Measurements from ENCODE around the gene RNF208.

The RNF208 gene

DNA sequence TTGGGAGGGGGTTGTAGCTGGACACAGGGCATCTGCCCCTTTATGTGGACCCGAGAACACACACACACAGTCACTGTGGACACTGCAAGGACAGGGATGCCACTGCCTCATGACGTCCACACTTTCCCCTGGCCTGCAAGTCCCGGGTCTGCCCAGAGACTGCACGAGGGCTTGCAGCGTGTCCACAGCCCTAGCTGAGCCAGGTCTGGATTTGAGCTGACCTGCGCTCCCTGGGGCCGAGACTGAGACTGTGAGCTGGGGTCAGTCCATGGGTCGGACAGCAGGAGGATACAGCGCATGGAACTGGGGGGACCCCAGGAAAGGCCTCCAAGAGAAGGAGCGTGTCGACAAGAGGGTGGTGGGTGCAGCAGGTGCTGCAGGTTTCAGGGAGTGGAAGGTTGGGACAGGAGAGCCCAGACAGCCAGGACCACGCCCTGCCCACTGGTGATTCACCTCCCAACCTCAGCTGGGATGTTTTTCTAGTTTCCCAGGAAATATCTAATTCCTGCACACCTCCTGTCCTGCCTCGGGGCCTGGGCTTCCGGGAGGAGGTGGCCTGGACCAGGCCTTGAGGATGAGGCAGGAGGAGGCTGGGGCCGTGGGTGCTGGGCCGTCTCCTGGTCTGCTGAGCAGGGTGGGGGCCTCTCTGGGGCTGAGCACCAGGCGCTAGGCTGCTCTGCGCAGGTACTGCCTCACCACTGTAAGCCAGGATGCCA is 4.5 kb upstream of the RNF208 start:
- DNase-seq = no peak

DNA sequence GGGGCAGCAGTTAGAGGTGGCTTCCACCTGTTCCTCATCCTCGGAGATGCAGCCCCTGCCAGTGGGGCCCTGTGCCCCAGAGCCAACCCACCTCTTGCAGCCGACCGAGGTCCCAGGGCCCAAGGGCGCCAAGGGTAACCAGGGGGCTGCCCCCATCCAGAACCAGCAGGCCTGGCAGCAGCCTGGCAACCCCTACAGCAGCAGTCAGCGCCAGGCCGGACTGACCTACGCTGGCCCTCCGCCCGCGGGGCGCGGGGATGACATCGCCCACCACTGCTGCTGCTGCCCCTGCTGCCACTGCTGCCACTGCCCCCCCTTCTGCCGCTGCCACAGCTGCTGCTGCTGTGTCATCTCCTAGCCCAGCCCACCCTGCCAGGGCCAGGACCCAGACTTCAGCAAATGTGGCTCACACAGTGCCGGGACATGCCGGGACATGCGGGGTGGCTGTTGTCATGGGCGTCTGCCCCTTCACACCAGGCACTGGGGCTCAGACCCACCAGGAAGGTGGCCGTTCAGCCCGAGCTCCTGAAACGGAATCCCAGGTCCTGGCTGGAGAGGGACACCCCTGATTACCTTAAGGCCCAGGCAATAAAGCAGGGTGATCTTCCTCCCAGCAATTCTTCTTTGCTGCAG is 3.8 kb upstream of the RNF208 start:
- DNase-seq = no peak

DNA sequence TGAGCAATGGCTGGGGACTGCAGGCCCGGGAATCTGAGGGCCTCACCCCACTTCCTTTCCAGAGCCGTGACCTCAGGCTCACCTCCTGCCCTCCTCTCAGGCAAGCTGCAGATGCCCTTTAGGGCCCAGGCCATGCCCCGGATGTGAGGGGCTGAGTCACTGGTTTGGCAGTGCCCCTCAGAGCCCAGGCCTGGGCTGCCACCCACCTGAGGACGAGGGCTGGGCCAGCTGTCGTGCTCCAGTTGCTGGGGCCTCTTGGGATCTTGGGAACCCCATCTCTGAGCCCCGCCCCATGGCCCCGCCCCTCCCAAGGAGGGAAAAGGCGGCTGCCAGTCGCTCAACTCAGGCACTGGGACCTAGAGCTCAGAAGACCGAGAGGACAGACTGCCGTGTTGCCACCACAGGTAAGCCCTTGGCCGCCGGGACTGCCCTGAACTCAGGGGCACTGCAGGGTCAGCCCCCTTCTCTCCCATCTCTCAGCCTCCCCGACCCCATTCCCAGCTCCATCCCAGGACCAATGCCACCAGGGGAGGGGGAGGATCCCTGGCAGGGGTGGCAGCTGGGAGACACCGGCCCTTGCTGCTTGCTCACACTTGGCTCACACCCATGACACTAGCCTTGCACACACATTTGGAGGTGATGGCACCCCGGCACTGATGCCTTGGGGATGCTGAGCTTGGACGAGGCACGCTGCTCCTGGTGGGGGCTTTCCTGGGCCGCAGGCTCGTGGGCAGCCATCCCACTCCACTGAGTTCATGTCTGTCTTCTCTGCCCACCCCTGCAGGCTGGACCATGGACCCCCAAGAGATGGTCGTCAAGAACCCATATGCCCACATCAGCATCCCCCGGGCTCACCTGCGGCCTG is 3.0 kb upstream of the RNF208 start, which contains the start of gene CYSRT1:
Gene CYSRT1 (plus strand): TSS at position 345 of the 865 bp plus-strand sequence. CDS start 448 bp downstream, at position 793.
- DNase-seq = no peak

DNA sequence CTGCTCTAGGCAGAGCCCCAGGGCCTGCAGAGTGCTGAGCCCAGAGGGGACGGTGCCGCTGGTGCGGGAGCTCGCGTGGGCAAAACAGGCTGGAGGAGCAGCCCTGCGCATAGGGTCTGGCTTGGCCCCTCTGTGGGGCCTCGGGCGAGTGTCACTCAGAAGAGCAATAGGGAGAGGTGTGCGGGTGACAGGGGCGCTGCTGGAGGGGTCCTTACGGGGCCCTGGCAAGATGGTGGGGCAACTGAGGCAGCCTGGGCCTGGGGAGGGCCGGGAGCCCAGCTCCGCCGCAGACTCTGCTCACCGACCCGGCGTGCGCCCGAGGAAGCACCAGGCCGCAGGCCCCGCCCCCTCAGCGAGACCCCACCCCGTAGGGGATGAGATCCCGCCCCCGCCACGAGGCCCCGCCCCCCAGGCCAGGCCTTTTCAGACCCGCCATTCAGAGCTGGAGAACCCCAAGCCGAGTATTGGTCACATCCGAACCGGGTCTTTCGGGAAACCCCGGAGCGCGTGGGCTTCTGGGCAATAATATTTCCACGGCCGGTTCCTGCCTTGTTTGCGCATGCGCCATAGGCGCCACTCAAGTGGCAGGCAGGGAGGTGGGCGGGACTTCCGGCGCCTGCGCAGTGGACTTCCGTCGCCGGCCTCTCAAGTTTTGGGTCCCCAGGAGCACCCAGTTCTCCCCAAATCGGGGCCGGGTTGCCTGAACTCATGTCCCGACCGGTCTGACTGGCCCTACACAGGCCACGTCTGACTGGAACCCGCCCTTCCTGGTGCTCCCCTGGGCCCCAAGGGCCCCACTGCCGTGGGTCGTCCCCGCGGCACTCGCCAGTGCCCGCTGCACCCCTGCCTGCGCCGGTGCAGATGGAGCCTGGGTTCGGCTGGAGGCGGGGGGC is 1.3 kb upstream of the RNF208 start:
- DNase-seq = peak; percentile 98

DNA sequence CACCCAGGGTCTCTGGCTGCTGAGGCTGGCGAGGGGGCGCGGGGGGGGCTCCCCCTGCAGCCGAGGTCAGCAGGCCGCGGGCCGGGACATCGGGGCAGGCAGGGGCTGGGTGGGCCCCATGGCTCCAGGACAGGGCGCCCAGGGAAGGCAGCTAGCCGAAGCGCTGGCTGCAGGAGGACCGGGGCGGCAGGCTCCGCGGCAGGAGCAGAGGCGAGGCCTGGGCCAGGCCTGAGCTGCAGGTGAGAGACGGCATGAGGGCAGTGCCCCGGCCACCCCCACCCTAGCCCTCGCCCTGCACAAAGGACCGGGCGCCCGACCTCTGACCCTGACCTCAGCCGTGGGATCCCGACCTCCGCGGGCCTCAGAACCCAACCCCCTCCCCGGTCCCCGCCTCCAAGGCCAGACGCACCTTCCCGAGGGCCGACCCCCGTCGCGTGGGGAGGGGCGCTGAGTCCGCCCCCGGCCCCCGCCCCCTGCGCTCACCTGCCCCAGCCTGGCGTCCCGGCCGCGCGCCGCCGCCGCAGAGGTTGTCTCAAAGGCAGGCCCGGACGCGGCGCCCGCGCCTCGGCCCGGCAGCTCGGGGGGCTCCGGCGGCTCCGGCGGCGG is 431 bp downstream of the RNF208 start:
- DNase-seq = peak; percentile 39

DNA sequence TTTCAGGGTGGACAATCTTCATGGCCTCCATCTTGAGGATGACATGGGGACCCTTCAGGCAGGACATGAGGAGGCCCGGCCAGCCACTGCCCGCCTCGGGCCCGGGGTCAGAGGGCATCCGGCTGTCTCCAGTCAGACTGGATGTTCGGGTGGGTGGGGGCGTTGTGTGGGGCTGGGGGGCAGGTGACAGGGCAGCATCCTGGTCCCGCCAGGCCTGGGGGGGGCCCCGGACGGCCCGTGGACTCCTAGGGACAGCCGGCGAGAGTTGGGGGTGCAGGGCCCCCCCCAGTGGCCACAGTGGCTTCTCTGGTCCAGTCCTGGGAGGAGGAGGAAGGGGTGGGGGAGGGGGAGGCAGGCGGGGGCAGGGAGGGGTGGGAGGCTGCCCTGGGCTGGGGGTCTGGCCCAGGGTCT is 940 bp downstream of the RNF208 start:
- no peak for DNase-seq

DNA sequence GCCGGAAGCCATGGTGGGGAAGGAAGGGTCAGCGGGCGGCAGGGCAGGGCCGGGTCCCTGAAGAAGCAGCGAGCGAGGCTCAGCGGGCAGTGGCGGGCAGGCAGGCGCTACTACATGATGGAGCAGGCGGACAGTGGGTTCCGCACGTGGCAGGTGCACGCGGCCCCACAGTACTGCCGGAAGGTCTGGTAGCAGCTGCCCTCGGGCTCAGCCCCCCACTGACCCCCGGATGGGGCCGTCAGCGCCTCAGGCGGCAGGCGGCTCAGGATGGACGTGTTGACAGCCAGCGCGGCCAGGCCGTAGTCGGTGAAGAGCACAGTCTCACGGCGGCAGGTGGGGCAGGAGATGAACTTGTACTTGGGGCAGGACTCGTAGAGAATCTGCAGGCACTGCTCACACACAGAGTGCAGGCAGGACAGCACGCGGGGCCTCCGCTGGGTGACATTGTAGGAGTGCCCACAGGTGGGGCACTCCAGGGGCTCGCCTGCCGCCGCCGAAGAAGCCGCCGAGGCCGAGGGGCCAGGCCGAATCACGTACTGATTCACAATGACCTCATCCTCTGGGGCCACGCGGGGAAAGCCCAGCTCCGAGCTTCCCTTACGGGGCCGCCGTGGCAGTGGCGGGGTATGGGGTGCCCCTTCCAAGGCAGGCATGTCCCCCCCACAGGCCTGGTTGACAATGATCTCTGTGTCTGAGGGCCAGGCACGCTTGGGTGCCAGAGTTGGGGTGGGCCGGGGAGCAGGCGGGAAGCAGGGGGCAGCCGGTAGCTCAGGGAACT is 1.5 kb downstream of the RNF208 start:
- no peak for DNase-seq

DNA sequence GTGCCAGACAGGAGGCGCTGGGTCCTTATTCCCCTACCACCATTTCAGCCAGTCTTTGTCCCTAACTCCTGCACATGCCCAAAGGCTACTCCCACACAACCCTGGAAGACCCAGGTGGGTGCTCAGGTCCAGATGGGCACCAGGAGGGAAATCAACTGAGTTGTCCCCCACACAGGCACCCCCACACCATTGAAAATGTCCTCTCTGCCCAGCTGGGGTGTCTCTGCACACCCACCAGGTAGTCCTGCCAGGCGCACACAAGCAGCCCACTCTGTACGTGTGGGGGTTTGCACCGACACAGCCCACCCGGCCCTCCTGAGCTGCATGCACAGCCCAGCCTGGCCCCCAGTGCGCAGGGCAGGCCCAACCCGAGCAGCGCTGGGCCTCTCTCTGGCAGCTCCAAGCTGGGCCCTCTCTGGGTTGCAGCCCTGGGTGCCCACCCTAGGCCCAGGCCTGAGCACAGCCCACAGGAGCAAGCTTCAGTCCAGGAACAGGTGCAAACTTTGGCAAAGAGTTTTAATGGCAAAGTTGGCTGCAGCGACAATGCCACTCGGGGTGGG is 2.2 kb downstream of the RNF208 start:
- DNase-seq = no peak

DNA sequence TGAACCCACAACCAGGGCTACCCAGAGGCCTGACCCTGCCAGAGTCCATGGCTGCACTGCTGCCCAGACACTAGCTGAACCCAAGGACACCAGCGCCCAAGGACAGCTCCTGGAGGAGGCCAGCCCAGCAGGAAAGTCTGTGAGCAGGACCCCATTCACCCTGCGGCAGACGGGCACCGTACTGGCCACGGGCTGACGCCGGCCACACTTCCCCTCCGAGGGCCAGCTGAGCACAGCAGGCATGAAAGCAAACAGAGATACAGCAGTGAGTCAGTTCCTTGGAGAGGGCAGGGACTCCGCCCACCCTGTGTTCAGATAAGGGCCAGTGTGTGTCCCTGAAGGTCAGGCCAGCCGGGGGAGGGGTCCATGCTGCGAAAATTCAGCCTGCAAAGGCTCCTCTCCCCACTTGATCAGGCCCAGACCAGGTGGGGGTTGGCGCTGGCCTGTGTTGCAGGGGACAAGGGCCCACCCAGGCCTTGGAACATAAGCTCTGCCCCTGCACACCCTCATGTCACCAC is 3.2 kb downstream of the RNF208 start:
- no peak for DNase-seq

DNA sequence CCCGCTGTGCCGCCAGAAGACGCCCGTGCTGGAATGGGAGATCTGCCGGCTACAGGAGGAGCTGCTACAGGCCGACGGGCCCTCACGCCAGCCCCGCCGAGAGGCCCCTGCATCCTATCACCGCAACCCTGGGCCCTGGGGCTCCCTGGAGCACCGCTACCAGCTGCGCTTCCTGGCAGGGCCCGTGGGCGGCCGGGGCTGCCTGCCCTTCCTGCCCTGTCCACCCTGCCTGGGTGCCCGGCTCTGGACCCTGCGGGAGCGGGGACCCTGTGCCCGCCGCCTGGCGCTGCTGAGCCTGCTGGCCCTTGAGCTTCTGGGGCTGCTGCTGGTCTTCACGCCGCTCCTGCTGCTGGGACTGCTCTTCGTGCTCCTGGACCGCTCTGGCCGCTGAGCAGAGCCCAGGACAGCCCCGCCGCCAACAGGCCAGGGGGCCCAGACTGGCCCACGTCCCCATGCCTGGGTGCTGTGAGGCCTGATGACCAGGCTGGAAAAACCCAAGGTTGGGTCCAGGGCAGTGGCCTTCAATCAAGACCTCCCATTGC is 3.8 kb downstream of the RNF208 start:
- no peak for DNase-seq

DNA sequence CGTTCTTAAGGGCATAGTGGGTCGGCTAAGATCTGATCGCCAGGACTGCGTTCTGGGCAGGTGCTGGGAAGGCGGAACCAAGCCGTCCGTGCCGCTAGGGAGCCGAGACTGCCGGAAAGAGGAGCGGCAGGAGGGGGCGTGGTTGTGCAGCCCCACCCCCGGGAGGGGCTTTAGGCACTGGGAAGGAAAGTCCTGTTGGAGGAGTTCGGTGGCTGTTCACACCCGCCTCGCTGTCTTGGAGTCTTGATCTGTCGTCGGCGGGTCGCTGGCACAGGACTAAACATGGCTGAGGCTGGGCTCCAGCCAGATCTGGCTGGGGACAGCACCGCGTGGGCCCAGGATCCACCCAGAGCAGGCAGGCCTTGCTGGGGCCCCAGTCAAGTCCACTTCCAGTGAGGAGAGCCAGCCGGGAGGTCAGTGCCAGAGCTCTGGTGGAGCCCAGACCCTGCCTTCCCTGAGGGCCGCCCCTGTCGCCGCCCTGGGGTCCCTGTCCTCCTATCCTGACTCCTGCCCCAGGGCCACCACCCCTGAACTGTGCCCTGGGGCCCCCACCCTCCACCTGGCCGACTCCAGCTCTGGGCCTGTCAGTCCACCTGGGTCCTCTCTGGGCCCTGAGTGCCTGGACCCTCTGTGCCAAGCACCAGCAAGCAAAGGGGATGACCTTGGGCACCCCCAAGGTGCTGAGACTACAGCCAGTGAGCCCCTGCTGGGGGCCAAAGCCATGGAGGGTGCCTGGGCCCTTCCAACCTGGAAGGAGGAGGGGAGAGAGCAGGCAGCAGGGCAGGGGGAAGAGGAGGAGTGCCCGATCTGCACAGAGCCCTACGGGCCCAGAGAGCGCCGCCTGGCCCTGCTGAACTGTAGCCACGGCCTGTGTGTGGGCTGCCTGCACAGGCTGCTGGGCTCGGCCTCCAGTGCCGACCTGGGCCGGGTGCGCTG is 4.5 kb downstream of the RNF208 start:
- DNase-seq = peak; percentile 30

DNA sequence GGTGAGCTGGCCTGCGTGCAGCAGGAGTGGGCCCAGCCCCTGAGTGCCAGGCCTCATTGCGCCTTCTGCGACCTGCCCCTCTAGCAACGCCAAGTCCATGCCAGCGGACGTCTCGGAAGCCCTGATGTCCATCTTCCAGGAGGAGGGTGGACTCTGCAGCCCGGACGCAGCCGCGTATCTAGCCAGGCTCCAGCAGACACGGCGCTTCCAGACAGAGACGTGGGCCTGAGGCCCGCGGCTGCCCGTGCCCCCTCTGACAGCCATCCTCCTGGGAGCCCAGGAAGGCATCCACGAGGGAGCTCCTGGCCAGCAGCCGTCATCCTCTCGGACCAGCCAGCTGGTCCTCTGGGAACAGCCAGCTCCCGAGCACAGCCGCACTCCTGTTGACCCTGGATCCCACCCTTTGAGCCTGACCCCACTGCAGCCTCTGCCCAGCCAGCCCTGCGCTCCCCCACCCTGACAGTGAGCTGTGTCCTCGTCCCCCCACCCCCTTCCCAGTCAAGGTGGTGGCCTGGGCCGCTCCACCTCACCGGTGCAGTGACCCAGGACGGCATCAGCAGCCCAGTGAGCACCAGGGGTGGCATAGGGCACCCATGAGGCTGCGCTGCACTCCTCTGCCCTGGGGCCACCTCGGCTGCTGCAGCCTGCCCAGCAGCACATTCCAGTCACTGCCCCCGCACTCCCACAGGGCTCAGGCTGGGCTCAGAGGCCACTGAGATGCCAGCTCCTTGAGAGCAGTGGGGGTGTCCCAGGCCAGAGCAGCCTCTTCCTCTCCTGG is 5.7 kb downstream of the RNF208 start:
- DNase-seq = no peak

DNA sequence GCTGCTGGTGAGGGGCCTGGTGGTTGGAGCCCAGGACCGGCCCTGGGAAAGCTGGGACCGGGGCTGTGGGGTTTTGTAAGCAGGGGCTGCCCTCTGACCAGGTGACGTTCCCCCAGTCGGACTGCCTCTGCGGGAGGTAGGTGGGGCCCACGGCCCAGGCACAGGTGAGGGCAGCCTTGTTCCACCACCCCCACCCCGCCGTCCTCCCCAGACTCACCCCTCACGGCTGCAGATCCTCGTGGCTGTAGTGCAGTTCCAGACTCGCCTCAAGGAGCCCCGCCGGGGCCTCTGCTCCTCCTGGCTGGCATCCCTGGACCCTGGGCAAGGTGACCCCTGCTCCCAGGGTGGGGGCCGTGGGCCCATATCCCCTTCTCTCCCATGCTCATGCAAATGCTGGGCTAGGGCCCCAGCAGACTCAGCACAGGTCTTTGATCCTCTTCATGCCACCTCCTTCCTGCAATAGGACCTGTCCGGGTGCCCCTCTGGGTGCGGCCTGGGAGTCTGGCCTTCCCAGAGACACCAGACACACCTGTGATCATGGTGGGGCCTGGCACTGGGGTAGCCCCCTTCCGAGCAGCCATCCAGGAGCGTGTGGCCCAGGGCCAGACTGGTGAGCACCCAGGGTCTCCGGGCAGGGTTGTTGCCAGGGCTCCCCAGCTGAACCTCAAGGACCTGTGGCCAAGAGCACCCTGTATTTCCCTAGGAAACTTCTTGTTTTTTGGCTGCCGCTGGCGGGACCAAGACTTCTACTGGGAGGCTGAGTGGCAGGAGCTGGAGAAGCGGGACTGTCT is 6.6 kb downstream of the RNF208 start:
- DNase-seq = no peak

DNA sequence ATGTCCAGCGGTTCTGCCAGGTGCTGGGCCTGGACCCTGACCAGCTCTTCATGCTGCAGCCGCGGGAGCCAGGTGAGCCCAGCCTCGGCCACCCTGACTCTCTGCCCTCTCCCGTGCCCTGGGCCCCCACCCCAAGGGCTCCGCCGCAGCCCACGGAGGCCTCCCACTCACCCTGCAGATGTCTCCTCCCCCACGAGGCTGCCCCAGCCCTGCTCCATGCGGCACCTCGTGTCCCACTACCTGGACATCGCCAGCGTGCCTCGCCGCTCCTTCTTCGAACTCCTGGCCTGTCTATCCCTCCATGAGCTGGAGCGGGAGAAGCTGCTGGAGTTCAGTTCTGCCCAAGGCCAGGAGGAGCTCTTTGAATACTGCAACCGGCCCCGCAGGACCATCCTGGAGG is 7.4 kb downstream of the RNF208 start:
- no peak for DNase-seq

DNA sequence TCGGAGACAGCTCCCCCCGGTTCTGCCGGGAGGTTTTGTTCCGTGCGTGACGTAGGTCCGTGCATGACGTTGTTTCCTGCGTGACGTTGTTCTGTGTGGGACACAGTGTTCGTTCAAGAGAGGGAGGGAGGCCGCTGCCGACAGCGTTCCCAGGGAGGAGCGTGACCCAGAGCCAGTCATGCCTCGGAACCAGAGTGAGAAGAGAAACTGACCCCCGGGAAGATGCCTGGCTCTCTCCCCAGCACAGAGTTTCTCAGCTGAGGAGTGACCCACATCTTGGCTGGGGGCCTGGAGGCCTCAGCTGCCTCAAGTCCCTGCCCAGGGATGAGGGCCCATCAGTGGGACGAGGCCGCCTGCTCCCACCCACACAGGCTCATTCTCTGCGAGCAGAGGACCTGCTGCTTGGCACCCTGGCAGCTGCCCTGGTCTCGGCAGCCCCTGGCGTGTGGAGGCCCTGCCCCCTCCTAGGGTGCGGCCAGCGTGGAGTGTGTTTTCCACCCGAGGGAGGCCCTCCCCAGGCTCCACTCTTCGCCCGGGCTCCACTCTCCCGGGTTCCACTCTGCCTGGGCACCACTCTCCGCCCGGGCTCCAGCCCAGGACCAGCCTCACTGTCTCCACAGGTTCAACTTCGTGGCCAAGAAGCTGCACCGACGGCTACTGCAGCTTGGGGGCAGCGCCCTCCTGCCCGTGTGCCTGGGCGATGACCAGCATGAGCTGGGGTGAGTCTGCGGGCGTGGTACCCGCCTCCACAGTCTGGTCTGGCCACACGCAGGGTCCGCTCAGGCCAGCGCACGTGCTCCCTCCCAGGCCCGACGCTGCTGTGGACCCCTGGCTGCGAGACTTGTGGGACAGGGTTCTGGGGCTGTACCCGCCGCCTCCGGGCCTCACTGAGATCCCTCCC is 8.6 kb downstream of the RNF208 start:
- DNase-seq = no peak

DNA sequence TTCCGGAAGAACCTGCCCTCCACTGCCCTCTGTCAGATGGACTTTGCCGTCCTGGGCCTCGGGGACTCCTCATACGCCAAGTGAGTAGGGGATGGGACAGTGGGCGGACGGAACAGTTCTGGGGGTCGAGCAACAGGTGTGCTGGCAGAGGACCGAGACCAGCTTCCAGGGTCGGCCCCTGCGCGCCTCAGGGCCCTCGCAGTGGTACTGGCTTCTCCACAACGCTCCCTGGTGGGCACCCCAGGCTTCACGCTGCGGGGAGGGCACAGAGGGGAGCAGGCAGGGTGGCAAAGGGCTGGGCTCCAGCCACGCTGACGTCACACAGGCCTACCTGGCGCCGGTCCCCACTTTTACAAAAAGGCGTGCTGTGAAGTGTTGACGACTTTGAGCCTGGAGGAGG is 9.5 kb downstream of the RNF208 start:
- DNase-seq = no peak

DNA sequence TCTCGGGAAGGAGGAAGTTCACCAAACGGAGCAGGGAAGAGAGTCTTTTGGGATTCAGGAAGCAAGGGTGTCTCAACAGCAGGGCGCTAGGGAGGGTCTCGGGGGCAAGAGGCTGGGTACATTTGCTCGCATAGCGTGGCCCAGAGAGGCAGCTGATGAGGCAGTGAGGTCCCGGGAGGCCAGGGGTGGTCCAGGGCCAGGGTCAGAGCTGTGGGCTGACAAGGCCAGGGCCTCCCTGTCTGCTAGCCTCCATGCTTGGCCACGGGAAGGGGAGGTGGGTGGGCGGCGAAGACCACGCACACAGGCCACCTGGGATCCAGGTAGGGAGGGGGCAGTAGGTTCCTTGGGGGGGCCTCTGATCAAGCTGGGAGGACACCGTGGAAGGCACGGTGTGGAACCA is 10.5 kb downstream of the RNF208 start:
- DNase-seq = no peak

Measured in CD4-positive, alpha-beta T cell treated with Interleukin-6 for 4 hours (primary cell).